Testis (tissue), 3 donors: ENCODE measurements around the gene LCOR. TPM values are rescaled to one million over a fixed set of nuclear protein-coding genes. Genes with fewer than 3 reads are reported as not detected.

Experiments used
- DNase-seq: peaks from one replicate; pipeline ENCODE4 v3.0.0-alpha.2; 2019
- H3K27ac ChIP-seq, 2 donors: fragments of 200-600 bp; sonication (generic); one replicate each; pipeline ENCODE4 v1.5.1; 2019
- H3K27me3 ChIP-seq: fragments of 200-600 bp; sonication (generic); one replicate; pipeline ENCODE4 v1.5.1; 2019
- H3K36me3 ChIP-seq: fragments of 200-600 bp; sonication (generic); one replicate; pipeline ENCODE4 v1.5.1; 2017; ENCODE audit warnings: low read depth; ENCODE audit errors: missing control alignments
- H3K4me1 ChIP-seq: fragments of 200-600 bp; sonication (generic); one replicate; pipeline ENCODE4 v1.5.1; 2019
- H3K4me3 ChIP-seq, 2 donors: fragments of 200-600 bp; sonication (generic); one replicate each; pipeline ENCODE4 v1.5.1; 2017 to 2019
- H3K9me3 ChIP-seq: fragments of 200-600 bp; sonication (generic); one replicate; pipeline ENCODE4 v1.5.1; 2017
- POLR2A ChIP-seq: fragments of 450-650 bp; IDR thresholded peaks from one replicate; pipeline ENCODE4 v1.6.1; 2017; ENCODE audit warnings: antibody characterized with exemption, mild to moderate bottlenecking, moderate library complexity
- WGBS, 2 donors: methylation state at CpG; one replicate each; pipeline ENCODE4 v1.1.5; 2018; 5-methylcytosine and 5-hydroxymethylcytosine counted together
- intact Hi-C: fragments of 100-400 bp; cut with DNase I; formaldehyde crosslinking; loops from one replicate; pipeline ENCODE4 v1.15.1; 2023; ENCODE audit warnings: low total_unique reads
- polyA plus RNA-seq: library from polyadenylated mRNA; stranded (reverse); fragments of 350-450 nt; fragmentation: Illumina TruSeq; extraction: RNeasy Lipid Tissue Mini Kit (QIAGEN cat#74804); gene quantifications from one replicate; pipeline ENCODE4 v1.2.3, GENCODE V29; 2014; ENCODE audit warnings: low read depth, low replicate concordance; ENCODE audit not compliant: insufficient read depth
- total RNA-seq, 2 donors: library from RNA; depleted of rRNA; stranded (reverse); fragments of >200 nt; gene quantifications; one replicate each; pipeline ENCODE4 v1.2.3, GENCODE V29; 2016
- TF ChIP-seq, protein P1 (sequence below), 3 experiments: fragments of 450-650 bp in 2 of 3; fragments of 200-600 bp in 1 of 3; sonication (generic) in 1 of 3; IDR thresholded peaks; one replicate each; pipeline ENCODE4 v1.5.1; 2016 to 2019; ENCODE audit warnings: antibody characterized with exemption in 3 of 3, mild to moderate bottlenecking in 2 of 3, moderate library complexity in 1 of 3

The LCOR gene
- total and polyA plus RNA-seq, 3 donors from 2014 or later, result 11.6 to 68.3 (median 40.0) TPM

DNA sequence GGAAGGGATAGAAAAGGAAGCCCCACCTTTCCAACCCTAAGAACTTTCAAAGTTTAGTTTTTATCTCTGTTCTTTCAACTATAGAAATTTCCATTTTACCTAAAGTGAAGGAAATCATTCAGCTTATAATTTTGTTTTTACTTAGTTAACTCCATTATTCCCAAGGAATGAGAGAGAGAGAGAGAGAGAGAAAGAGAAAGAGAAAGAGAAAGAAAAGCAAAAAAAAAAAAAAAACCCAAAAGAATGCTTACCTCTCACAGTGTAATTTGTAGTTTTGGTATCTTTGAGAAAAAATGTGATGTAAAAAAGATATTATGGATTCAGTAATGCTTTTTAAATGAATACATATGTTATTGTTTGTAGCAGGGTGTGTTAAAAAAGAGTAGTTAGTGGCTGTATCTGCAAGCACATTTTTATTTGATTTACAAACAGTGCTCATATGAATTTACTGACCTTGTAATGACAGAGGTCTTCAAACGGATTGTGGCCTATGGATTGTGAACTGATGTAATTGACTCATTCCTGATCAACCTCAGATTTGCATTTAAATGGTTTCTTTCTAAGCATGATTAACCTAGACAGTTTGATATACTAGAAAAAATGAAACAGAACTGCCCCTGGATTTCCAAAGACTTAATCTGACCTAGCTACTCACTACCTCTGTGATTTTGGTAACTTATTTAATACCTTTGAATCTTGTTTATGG is 64.9 kb downstream of the LCOR start:
- Histone ChIP-seq H3K4me3 (no peak overlapping the region), H3K4me1 (no peaks in the 10 kb centered on the region), H3K27me3 (no peaks in the 10 kb centered on the region), H3K9me3 (no peaks in the 10 kb centered on the region), H3K36me3 (no peaks in the 10 kb centered on the region), H3K27ac (no peak overlapping the region)
- WGBS, 2 donors, result 56 to 57% methylated on average over 1 of the region's 1 CpG
- intact Hi-C loops, result no loop called here
- TF ChIP-seq, protein P1, sequence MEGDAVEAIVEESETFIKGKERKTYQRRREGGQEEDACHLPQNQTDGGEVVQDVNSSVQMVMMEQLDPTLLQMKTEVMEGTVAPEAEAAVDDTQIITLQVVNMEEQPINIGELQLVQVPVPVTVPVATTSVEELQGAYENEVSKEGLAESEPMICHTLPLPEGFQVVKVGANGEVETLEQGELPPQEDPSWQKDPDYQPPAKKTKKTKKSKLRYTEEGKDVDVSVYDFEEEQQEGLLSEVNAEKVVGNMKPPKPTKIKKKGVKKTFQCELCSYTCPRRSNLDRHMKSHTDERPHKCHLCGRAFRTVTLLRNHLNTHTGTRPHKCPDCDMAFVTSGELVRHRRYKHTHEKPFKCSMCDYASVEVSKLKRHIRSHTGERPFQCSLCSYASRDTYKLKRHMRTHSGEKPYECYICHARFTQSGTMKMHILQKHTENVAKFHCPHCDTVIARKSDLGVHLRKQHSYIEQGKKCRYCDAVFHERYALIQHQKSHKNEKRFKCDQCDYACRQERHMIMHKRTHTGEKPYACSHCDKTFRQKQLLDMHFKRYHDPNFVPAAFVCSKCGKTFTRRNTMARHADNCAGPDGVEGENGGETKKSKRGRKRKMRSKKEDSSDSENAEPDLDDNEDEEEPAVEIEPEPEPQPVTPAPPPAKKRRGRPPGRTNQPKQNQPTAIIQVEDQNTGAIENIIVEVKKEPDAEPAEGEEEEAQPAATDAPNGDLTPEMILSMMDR (IDR thresholded peaks at IDR 0.05), result no peak
- TF ChIP-seq POLR2A, result no peak
- DNase-seq, result no peak

DNA sequence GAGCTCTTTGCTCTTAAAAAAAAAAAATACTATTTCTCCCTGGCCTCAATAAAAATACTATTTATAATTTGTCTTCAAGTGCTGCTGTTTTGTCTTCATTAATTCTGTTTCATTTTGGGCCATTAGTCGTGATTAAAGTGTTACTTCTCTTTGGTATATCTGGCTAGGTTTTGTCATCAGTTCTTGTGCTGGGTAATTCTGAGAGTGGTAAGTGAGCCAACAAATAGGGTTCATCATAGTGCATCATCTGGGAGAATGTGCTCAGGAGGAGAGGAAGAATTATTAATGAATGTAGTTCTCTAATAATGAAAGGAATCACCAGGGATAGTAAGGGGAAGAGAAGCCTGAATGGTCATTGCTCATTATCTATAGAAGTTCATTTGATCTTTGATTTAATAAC is 70.0 kb downstream of the LCOR start:
- H3K27ac ChIP-seq, result no peak overlapping the region
- H3K9me3 ChIP-seq, result no peaks in the 10 kb centered on the region
- WGBS, 2 donors, result 62 to 76% methylated on average over 1 of the region's 1 CpG
- H3K27me3 ChIP-seq, result no peaks in the 10 kb centered on the region
- no peaks in the 10 kb centered on the region for H3K36me3 ChIP-seq
- no peak overlapping the region for H3K4me3 ChIP-seq
- no peak for DNase-seq
- TF ChIP-seq, protein P1 (IDR thresholded peaks at IDR 0.05), result no peak
- no peak for TF ChIP-seq POLR2A
- intact Hi-C loops, result no loop called here
- peaks cover 15% of the 10 kb centered on the region for H3K4me1 ChIP-seq

DNA sequence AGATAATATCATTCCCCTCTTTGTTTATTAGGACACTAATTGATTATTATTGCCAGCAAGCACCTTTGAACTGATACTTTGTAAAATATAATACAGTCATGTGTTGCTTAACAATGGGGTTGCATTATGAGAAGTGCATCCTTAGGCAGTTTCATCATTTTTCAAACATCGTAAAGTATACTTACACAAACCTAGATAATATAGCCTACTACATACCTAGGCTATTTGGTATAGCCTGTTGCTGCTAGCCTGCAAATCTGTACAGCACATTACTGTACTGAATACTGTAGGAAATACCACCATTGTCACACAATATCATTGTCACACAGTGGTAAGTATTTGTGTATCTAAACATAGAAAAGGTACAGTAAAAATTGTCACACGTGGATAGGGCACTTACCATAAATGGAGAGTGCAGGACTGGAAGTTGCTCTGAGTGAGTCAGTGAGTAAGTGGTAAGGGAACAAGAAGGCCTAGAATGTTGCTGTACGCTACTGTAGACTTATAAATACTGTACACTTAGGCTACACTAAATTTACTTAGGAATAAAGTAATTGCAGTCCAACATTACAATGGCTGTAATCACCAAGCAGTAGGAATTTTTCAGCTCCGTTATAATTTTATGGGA is 70.7 kb downstream of the LCOR start:
- H3K36me3 ChIP-seq, result no peaks in the 10 kb centered on the region
- no peaks in the 10 kb centered on the region for H3K9me3 ChIP-seq
- TF ChIP-seq, protein P1 (IDR thresholded peaks at IDR 0.05), result no peak
- no peak for TF ChIP-seq POLR2A
- no peak overlapping the region for H3K4me3 ChIP-seq
- H3K27me3 ChIP-seq, result no peaks in the 10 kb centered on the region
- H3K4me1 ChIP-seq, result peaks cover 15% of the 10 kb centered on the region
- WGBS, 2 donors, result 73 to 81% methylated on average over 4 of the region's 4 CpGs
- no peak for DNase-seq
- intact Hi-C loops, result no loop called here
- H3K27ac ChIP-seq, result no peak overlapping the region

DNA sequence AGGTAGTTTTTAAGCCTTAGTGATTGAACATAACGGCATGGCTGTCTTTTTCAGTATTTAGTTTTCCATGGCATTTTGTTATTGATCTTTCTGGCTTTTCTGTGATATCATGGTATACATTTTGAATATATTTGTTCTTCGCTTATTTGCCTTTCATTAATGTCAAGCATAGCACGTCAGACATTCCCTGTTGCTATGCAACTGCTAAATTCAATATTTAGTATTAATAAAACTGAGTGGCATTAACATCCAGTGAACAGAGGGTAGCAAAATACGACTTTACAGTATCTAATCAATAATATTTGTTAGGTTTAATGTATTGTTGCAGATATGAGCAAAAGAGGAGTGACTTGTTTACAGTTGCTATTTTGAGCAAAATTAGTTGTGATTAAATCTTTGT is 72.5 kb downstream of the LCOR start:
- H3K27ac ChIP-seq, result no peak overlapping the region
- no peak for TF ChIP-seq POLR2A
- TF ChIP-seq, protein P1 (IDR thresholded peaks at IDR 0.05), result no peak

DNA sequence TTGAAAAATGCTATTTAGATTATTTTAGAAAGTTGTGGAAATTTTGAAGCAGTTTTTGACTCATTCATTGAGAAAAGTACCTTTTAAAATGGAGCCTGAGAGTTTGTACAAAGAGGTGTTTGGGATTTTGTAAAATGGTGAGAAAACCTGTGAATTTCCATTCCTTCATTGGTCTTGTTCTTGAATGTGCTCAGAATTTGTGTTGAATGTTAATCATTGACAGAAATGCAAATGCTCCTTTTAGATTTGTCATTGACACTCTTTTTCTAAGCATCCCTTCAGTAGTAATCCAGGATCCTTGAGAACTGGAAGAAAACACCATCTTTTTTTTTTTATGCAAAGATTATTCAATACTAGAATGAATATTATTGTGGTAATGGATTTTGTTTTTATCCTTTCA is 74.8 kb downstream of the LCOR start:
- no peak overlapping the region for H3K4me3 ChIP-seq
- H3K9me3 ChIP-seq, result no peaks in the 10 kb centered on the region
- no peak for DNase-seq
- no peaks in the 10 kb centered on the region for H3K36me3 ChIP-seq
- no peak overlapping the region for H3K27ac ChIP-seq
- H3K4me1 ChIP-seq, result peaks cover 19% of the 10 kb centered on the region
- intact Hi-C loops, result no loop called here
- no peak for TF ChIP-seq POLR2A
- TF ChIP-seq, protein P1 (IDR thresholded peaks at IDR 0.05), result no peak
- H3K27me3 ChIP-seq, result no peaks in the 10 kb centered on the region

More for the DNA sequence above, 72.5 kb downstream of the LCOR start:
- no peak for DNase-seq
- WGBS, 2 donors, result 85 to 90% methylated on average over 4 of the region's 4 CpGs
- no peaks in the 10 kb centered on the region for H3K9me3 ChIP-seq
- intact Hi-C loops, result no loop called here
- peaks cover 15% of the 10 kb centered on the region for H3K4me1 ChIP-seq
- H3K27me3 ChIP-seq, result no peaks in the 10 kb centered on the region
- no peak overlapping the region for H3K4me3 ChIP-seq
- no peaks in the 10 kb centered on the region for H3K36me3 ChIP-seq
